Measurements from ENCODE around the gene PLEK2.

Gene PLEK2

GRCh38 chr14:67441256-67441655, 29.3 kb upstream of the PLEK2 start:
- TF ChIP-seq CTCF (IDR thresholded peaks at IDR 0.05; ENCODE audit: control insufficient read depth, extremely low read depth, insufficient read depth), result no peak
- DNase-seq (ENCODE audit: low read depth), result no peak
- H3K4me3 ChIP-seq (ENCODE audit: low read depth, low read length), result no peak overlapping the region

- peak; percentile 79 for DNase-seq (ENCODE audit: low read depth)
Observed at GRCh38 chr14:67440513-67440912, 28.5 kb upstream of the PLEK2 start.

GRCh38 chr14:67438969-67439368, 27.0 kb upstream of the PLEK2 start:
- DNase-seq (ENCODE audit: low read depth), result no peak
- TF ChIP-seq CTCF (IDR thresholded peaks at IDR 0.05; ENCODE audit: control insufficient read depth, extremely low read depth, insufficient read depth), result no peak
- H3K4me3 ChIP-seq (ENCODE audit: low read depth, low read length), result no peak overlapping the region

More at GRCh38 chr14:67440513-67440912, 28.5 kb upstream of the PLEK2 start:
- 0 out of 2 replicates have a peak overlapping the region, but pooled peaks have one; percentile 2 for H3K4me3 ChIP-seq (ENCODE audit: low read depth, low read length)
- no peak for TF ChIP-seq CTCF (IDR thresholded peaks at IDR 0.05; ENCODE audit: control insufficient read depth, extremely low read depth, insufficient read depth)

- no peak overlapping the region for H3K4me3 ChIP-seq (ENCODE audit: low read depth, low read length)
- TF ChIP-seq CTCF (IDR thresholded peaks at IDR 0.05; ENCODE audit: control insufficient read depth, extremely low read depth, insufficient read depth), result no peak
- DNase-seq (ENCODE audit: low read depth), result peak; percentile 40
Observed at GRCh38 chr14:67436006-67436866, 24.3 kb upstream of the PLEK2 start.

GRCh38 chr14:67435603-67436002, 23.6 kb upstream of the PLEK2 start:
- DNase-seq (ENCODE audit: low read depth), result no peak
- no peak overlapping the region for H3K4me3 ChIP-seq (ENCODE audit: low read depth, low read length)
- TF ChIP-seq CTCF (IDR thresholded peaks at IDR 0.05; ENCODE audit: control insufficient read depth, extremely low read depth, insufficient read depth), result no peak

GRCh38 chr14:67432050-67432564, 20.1 kb upstream of the PLEK2 start:
- H3K4me3 ChIP-seq (ENCODE audit: low read depth, low read length), result no peak overlapping the region
- TF ChIP-seq CTCF (IDR thresholded peaks at IDR 0.05; ENCODE audit: control insufficient read depth, extremely low read depth, insufficient read depth), result no peak
- no peak for DNase-seq (ENCODE audit: low read depth)

Data from LNCaP clone FGC (cell line).